Testis (tissue), 3 donors: ENCODE data around the gene ATG7. TPM values are rescaled to one million over a fixed set of nuclear protein-coding genes. Genes with fewer than 3 reads are reported as not detected.

Source experiments
- DNase-seq: peaks from one replicate; pipeline ENCODE4 v3.0.0-alpha.2; 2019
- H3K27ac ChIP-seq, 2 donors: fragments of 200-600 bp; sonication (generic); one replicate each; pipeline ENCODE4 v1.5.1; 2019
- H3K27me3 ChIP-seq: fragments of 200-600 bp; sonication (generic); one replicate; pipeline ENCODE4 v1.5.1; 2019
- H3K36me3 ChIP-seq: fragments of 200-600 bp; sonication (generic); one replicate; pipeline ENCODE4 v1.5.1; 2017; ENCODE audit warnings: low read depth; ENCODE audit errors: missing control alignments
- H3K4me1 ChIP-seq: fragments of 200-600 bp; sonication (generic); one replicate; pipeline ENCODE4 v1.5.1; 2019
- H3K4me3 ChIP-seq, 2 donors: fragments of 200-600 bp; sonication (generic); one replicate each; pipeline ENCODE4 v1.5.1; 2017 to 2019
- H3K9me3 ChIP-seq: fragments of 200-600 bp; sonication (generic); one replicate; pipeline ENCODE4 v1.5.1; 2017
- CTCF ChIP-seq, 3 experiments: fragments of 450-650 bp in 2 of 3; fragments of 200-600 bp in 1 of 3; sonication (generic) in 1 of 3; IDR thresholded peaks; one replicate each; pipeline ENCODE4 v1.5.1; 2016 to 2019; ENCODE audit warnings: antibody characterized with exemption in 3 of 3, mild to moderate bottlenecking in 2 of 3, moderate library complexity in 1 of 3
- POLR2A ChIP-seq: fragments of 450-650 bp; IDR thresholded peaks from one replicate; pipeline ENCODE4 v1.6.1; 2017; ENCODE audit warnings: antibody characterized with exemption, mild to moderate bottlenecking, moderate library complexity
- WGBS, 2 donors: methylation state at CpG; one replicate each; pipeline ENCODE4 v1.1.5; 2018; 5-methylcytosine and 5-hydroxymethylcytosine counted together
- intact Hi-C: fragments of 100-400 bp; cut with DNase I; formaldehyde crosslinking; loops from one replicate; pipeline ENCODE4 v1.15.1; 2023; ENCODE audit warnings: low total_unique reads
- polyA plus RNA-seq: library from polyadenylated mRNA; stranded (reverse); fragments of 350-450 nt; fragmentation: Illumina TruSeq; extraction: RNeasy Lipid Tissue Mini Kit (QIAGEN cat#74804); gene quantifications from one replicate; pipeline ENCODE4 v1.2.3, GENCODE V29; 2014; ENCODE audit warnings: low read depth, low replicate concordance; ENCODE audit not compliant: insufficient read depth
- total RNA-seq, 2 donors: library from RNA; depleted of rRNA; stranded (reverse); fragments of >200 nt; gene quantifications; one replicate each; pipeline ENCODE4 v1.2.3, GENCODE V29; 2016

ATG7 gene
- total and polyA plus RNA-seq, 3 donors from 2014 or later: 52.9 to 95.4 (median 86.0) TPM

DNA sequence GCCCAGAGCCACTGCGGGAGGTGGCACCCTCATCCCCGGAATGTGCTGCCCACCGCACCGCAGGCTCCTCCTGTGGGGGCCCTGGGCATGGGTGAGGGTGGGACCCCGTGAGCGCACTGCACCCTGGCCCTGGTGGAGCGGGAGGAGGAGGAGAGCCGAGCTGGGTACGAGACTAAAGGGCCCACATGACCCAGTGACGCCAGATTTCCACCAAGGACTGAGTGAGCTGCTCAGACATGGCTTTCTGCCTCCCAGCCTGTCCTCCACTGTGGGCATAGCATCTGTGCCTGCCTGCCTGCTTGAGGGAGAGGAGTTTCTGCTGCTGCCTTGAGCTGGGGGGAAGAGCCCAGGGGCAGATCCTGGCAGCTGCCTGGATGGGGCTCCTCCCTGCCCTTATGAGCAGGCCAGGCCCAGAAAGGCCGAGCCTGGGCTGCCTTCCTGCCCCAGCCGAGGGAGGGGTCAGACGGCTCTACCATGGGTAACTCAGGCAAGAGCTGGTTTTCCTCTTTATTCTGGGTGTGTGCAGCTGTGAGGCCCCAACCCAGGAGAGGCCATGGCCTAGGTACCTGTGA is 283.1 kb downstream of the ATG7 start:
- WGBS, 2 donors: 77 to 78% methylated on average over 4 to 13 of the region's 13 CpGs
- intact Hi-C loops: no loop called here
- H3K27me3 ChIP-seq: no peaks in the 10 kb centered on the region
- no peaks in the 10 kb centered on the region for H3K36me3 ChIP-seq
- H3K4me3 ChIP-seq: no peak overlapping the region
- no peaks in the 10 kb centered on the region for H3K9me3 ChIP-seq
- peak overlapping the region; percentile 52 to 80 for H3K27ac ChIP-seq
- TF ChIP-seq CTCF (IDR thresholded peaks at IDR 0.05) (no peak), POLR2A (no peak)
- DNase-seq: peak; percentile 41
- H3K4me1 ChIP-seq: peaks cover 60% of the 10 kb centered on the region

DNA sequence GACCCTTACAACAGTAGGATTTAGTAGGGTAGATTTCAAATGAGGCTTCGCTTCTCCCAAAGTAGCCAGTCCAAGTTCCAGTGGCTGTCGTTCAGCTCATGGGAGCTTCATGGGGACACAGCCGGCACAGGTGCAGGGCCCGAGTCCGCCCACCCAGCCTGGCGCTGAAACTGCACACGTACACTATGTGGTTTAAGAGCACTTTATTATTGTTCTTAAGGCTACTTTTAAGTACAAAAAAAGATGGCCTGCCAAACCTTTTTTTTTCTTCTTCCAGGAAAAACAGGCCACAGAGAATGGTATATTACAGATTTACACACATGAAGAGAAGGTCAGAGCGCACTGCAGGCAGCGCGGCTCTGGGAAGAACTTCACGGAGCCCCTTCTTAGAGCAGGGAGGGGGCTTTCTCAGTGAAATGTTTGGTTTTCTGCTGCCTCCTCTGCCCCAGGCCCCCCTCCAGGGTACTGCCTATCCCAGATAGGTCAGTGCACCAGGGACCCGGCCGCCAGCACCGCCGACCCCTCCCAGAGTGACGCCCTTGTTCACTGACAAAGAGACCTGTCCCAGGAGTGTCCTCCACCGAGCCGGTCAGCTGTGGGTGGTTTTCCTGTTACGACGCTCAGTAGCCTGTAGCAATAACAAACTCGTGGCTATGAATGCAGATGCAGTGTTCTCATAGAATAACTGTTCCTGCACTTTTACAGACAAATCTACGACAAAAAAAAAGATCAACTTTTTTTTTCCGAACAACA is 283.9 kb downstream of the ATG7 start:
- WGBS, 2 donors: 67 to 86% methylated on average over 22 to 23 of the region's 23 CpGs
- H3K9me3 ChIP-seq: no peaks in the 10 kb centered on the region
- TF ChIP-seq POLR2A (no peak), CTCF (IDR thresholded peaks at IDR 0.05) (no peak)
- intact Hi-C loops: no loop called here
- no peaks in the 10 kb centered on the region for H3K27me3 ChIP-seq
- peaks cover 60% of the 10 kb centered on the region for H3K4me1 ChIP-seq
- DNase-seq: no peak
- H3K36me3 ChIP-seq: no peaks in the 10 kb centered on the region
- H3K4me3 ChIP-seq: no peak overlapping the region
- H3K27ac ChIP-seq: peak overlapping the region; percentile 52 to 80

DNA sequence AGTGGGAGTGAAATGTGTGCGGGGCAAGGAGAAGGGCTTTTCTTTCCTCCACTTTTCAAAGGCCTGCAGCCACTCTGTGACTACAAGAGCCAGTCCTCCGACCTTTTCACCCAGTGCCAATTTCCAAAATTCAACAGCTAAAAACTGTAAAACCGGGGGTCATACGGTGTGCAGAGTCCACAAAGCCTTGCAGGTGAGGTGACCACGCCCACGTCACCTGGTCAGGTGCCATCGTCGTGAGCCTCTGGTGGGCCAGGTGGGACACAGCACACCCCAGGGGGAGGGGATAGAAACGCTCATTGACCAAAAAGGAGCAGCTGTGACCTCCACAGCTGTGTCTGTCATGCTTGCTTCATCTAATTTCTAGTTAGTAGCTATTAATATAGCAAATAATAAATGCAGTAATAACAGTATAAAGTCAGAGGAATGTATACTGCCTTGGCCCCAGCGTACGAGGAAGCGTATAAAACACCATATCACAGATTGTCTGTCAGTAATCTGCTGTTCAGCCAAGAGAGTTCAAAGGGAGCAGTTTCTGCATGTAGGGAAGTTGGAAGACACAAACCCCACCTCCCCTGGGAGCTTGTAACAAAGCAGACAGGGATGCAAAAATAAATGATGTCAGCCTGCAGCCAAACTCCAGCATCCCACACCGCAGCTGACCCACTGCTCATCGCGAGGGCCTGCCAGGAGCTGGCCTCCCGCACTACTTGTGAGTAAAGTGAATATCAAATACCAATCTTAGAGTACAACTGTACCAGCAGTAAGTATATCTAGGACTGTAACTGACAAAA is 284.9 kb downstream of the ATG7 start:
- Histone ChIP-seq H3K36me3 (no peaks in the 10 kb centered on the region), H3K4me3 (no peak overlapping the region), H3K27ac (peak overlapping the region in 1 of 2 donors; percentile 80), H3K9me3 (no peaks in the 10 kb centered on the region), H3K4me1 (peaks cover 63% of the 10 kb centered on the region), H3K27me3 (no peaks in the 10 kb centered on the region)
- intact Hi-C loops: no loop called here
- 49 to 61% methylated on average over 16 of the region's 16 CpGs for WGBS, 2 donors
- TF ChIP-seq POLR2A (no peak), CTCF (IDR thresholded peaks at IDR 0.05) (no peak)
- DNase-seq: peak; percentile 76

- no peak for DNase-seq
- intact Hi-C loops: no loop called here
- Histone ChIP-seq H3K4me3 (no peak overlapping the region), H3K36me3 (no peaks in the 10 kb centered on the region), H3K27ac (no peak overlapping the region), H3K27me3 (no peaks in the 10 kb centered on the region), H3K9me3 (no peaks in the 10 kb centered on the region), H3K4me1 (peaks cover 58% of the 10 kb centered on the region)
- WGBS, 2 donors: 62 to 77% methylated on average over 13 of the region's 13 CpGs
- no peak for TF ChIP-seq CTCF (IDR thresholded peaks at IDR 0.05)
- TF ChIP-seq POLR2A: no peak
These were observed 285.8 kb downstream of the ATG7 start for GRCh38 chr3:11558002-11558401.
